ENCODE results near the gene ZNF300. TPM values are rescaled to one million over a fixed set of nuclear protein-coding genes. Genes with fewer than 3 reads are reported as not detected.

The ZNF300 gene
- total and polyA plus RNA-seq, 10 of the 15 experiments (the other 5 are each of a cell fraction or from before 2014, with no cell fraction given): 0.03 to 1.5 (median 0.16) TPM; not detected in 1

DNA sequence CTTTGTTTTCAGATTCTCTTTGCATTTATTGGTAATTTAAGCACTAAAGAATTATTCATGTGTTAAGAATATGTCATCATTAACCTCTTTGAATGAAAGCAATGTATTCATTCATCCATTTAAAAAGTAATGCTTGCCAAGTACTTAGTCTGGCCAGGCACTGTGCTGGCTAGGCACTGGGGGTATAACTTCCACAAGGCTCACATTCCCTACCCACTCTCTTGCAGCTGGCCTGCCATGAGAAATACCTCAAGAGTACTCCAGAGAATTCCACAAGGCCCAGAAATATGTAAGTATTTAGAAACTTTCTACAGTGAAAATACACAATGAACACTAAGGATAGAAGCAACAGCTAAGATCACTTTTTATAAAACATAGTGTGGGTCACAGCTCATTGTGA is 25.4 kb downstream of the ZNF300 start (continued):
- TF ChIP-seq FOS (IDR thresholded peaks at IDR 0.05; ENCODE audit: borderline replicate concordance, extremely low read depth, insufficient read length) (no peak), IRF5 (IDR thresholded peaks at IDR 0.05; ENCODE audit: borderline replicate concordance) (no peak), IRF4 (IDR thresholded peaks at IDR 0.05; ENCODE audit: low read depth, low read length) (no peak), HDAC6 (IDR thresholded peaks at IDR 0.05; ENCODE audit: unreplicated experiment) (no peak), SMAD5 (IDR thresholded peaks at IDR 0.05; ENCODE audit: low read depth) (no peak)

DNA sequence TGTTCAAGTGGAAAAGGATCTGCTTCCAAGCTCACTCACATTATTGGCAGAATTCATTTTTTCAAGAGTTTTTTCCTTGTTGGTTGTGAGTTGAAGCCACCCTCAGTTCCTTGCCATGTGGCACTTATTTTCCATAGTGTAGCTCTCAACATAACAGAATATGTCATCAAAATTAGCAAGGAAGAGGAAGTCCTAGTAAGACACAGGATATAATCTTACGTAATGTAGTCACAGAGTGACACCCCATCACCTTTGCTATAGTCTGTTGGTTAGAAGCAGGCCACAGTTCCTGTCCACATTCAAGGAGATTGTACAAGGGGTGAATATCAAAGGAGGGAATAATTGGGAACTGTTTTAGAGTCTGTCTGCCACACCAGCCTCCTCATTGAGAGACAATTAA is 42.7 kb downstream of the ZNF300 start:
- RAD21 ChIA-PET (ENCODE audit: unreplicated experiment): no interaction called here

More for the DNA sequence above, 42.7 kb downstream of the ZNF300 start:
- H3K4me3 ChIP-seq: no peak overlapping the region
- in situ Hi-C loops (cut with MboI): no loop called here
- H2AFZ ChIP-seq (ENCODE audit: control insufficient read depth, low read depth, low read length): no peak overlapping the region
- TF ChIP-seq ZZZ3 (IDR thresholded peaks at IDR 0.05; ENCODE audit: control insufficient read depth, insufficient read length, low read depth) (no peak), SMAD1 (IDR thresholded peaks at IDR 0.05; ENCODE audit: low read depth, partially characterized antibody) (no peak), SUZ12 (IDR thresholded peaks at IDR 0.05; ENCODE audit: unreplicated experiment) (no peak), JUNB (IDR thresholded peaks at IDR 0.05) (no peak), NBN (IDR thresholded peaks at IDR 0.05) (no peak), ZNF217 (IDR thresholded peaks at IDR 0.05) (no peak), CHD4 (IDR thresholded peaks at IDR 0.05) (no peak), NFIC (IDR thresholded peaks at IDR 0.05; ENCODE audit: low read depth, low read length) (no peak), BACH1 (IDR thresholded peaks at IDR 0.05; ENCODE audit: borderline replicate concordance) (no peak), SMC3 (IDR thresholded peaks at IDR 0.05; ENCODE audit: borderline replicate concordance, low read length) (no peak), SMARCA5 (IDR thresholded peaks at IDR 0.05) (no peak), ZNF24 (IDR thresholded peaks at IDR 0.05) (no peak), PAX5 (IDR thresholded peaks at IDR 0.05; ENCODE audit: borderline replicate concordance, low read depth, low read length) (no peak)
- TF ChIP-seq, protein P1, sequence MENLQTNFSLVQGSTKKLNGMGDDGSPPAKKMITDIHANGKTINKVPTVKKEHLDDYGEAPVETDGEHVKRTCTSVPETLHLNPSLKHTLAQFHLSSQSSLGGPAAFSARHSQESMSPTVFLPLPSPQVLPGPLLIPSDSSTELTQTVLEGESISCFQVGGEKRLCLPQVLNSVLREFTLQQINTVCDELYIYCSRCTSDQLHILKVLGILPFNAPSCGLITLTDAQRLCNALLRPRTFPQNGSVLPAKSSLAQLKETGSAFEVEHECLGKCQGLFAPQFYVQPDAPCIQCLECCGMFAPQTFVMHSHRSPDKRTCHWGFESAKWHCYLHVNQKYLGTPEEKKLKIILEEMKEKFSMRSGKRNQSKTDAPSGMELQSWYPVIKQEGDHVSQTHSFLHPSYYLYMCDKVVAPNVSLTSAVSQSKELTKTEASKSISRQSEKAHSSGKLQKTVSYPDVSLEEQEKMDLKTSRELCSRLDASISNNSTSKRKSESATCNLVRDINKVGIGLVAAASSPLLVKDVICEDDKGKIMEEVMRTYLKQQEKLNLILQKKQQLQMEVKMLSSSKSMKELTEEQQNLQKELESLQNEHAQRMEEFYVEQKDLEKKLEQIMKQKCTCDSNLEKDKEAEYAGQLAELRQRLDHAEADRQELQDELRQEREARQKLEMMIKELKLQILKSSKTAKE (IDR thresholded peaks at IDR 0.05; ENCODE audit: low read depth, poor library complexity, severe bottlenecking): no peak
- TF ChIP-seq, protein P2, sequence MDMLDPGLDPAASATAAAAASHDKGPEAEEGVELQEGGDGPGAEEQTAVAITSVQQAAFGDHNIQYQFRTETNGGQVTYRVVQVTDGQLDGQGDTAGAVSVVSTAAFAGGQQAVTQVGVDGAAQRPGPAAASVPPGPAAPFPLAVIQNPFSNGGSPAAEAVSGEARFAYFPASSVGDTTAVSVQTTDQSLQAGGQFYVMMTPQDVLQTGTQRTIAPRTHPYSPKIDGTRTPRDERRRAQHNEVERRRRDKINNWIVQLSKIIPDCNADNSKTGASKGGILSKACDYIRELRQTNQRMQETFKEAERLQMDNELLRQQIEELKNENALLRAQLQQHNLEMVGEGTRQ (IDR thresholded peaks at IDR 0.05; ENCODE audit: borderline replicate concordance, low read depth, low read length): no peak
- intact Hi-C loops (cut with micrococcal nuclease; ENCODE audit: unreplicated experiment): no loop called here
- H3K27ac ChIP-seq (ENCODE audit: control insufficient read depth, insufficient read depth): no peak overlapping the region
- H3K79me2 ChIP-seq (ENCODE audit: control insufficient read depth, insufficient read depth, low read length): no peaks in the 10 kb centered on the region
- H3K27me3 ChIP-seq (replicated peaks in 1 of 2; ENCODE audit: control insufficient read depth in 2 of 2, insufficient read depth in 2 of 2, low read length in 1 of 2): no peaks in the 10 kb centered on the region
- 5% methylated on average over 1 of the region's 1 CpG for WGBS (ENCODE audit: insufficient coverage, insufficient replicate concordance, low lambda C conversion rate, missing lambda C conversion rate)
- POLR2A ChIA-PET: no interaction called here
- no peaks in the 10 kb centered on the region for H3K36me3 ChIP-seq (ENCODE audit: control insufficient read depth in 2 of 2, insufficient read depth in 2 of 2, low read length in 1 of 2)
- BruUV-seq (replicated peaks): no TSS peak
- ATAC-seq (no peak), DNase-seq (ENCODE audit: low read depth, low spot score) (no peak), FAIRE-seq (no peak)
- SMC1A ChIA-PET (ENCODE audit: uncharacterized antibody, unreplicated experiment): interaction anchor here (1.1 kb wide), 1 partner anchor 9 kb away, joined by 3 read pairs; no protein-coding TSS in a partner anchor
- CTCF ChIA-PET: interaction anchor here (0.7 kb wide), 1 partner anchor 42 kb away, joined by 3 read pairs; no protein-coding TSS in a partner anchor
- H3K9ac ChIP-seq (ENCODE audit: control insufficient read depth, insufficient read depth, low read length): no peak overlapping the region
- no peaks in the 10 kb centered on the region for H4K20me1 ChIP-seq (ENCODE audit: control insufficient read depth, insufficient read depth)
- H3K9me3 ChIP-seq (replicated peaks; ENCODE audit: control insufficient read depth, insufficient read depth, low read length): peaks cover 2% of the 10 kb centered on the region; the same call in 1 of the 3 replicates
- no peaks in the 10 kb centered on the region for H3K4me1 ChIP-seq (ENCODE audit: control insufficient read depth, insufficient read depth, low read length)
- H3K4me2 ChIP-seq (ENCODE audit: control insufficient read depth, insufficient read depth): no peak overlapping the region
